ENCODE results near the gene OR13C3. TPM values are rescaled to one million over a fixed set of nuclear protein-coding genes. Genes with fewer than 3 reads are reported as not detected.

OR13C3 gene
- total RNA-seq, 1 donor from 2014 or later = not detected

- no peak for TF ChIP-seq CTCF (IDR thresholded peaks at IDR 0.05)
- Mint-ChIP-seq H3K4me3 (ENCODE audit: unreplicated experiment) (no peak within 1 kb of the TSS), H3K4me1 (ENCODE audit: unreplicated experiment) (no peaks in the 10 kb centered on the region), H3K9me3 (ENCODE audit: unreplicated experiment) (no peaks in the 10 kb centered on the region), H3K27me3 (ENCODE audit: unreplicated experiment) (no peaks in the 10 kb centered on the region), H3K36me3 (ENCODE audit: unreplicated experiment) (no peaks in the 10 kb centered on the region), H3K27ac (ENCODE audit: unreplicated experiment) (no peak within 1 kb of the TSS)
- DNase-seq (ENCODE audit: extremely low spot score, unreplicated experiment) = no peak
These were observed 32.7 kb downstream of the OR13C3 start, which contains the start of gene OR13F1 for GRCh38 chr9:104503963-104504362. TSS of gene OR13F1 (plus strand) at chr9:104504263. CDS start at chr9:104504263, 0 bp downstream.

GRCh38 chr9:104503440-104503839, 33.2 kb downstream of the OR13C3 start:
- H3K27me3 Mint-ChIP-seq (ENCODE audit: unreplicated experiment) = no peaks in the 10 kb centered on the region
- no peaks in the 10 kb centered on the region for H3K4me1 Mint-ChIP-seq (ENCODE audit: unreplicated experiment)
- no peak for DNase-seq (ENCODE audit: extremely low spot score, unreplicated experiment)
- no peak overlapping the region for H3K27ac Mint-ChIP-seq (ENCODE audit: unreplicated experiment)
- H3K4me3 Mint-ChIP-seq (ENCODE audit: unreplicated experiment) = no peak overlapping the region
- TF ChIP-seq CTCF (IDR thresholded peaks at IDR 0.05) = no peak
- H3K9me3 Mint-ChIP-seq (ENCODE audit: unreplicated experiment) = no peaks in the 10 kb centered on the region
- H3K36me3 Mint-ChIP-seq (ENCODE audit: unreplicated experiment) = no peaks in the 10 kb centered on the region

GRCh38 chr9:104494808-104495207, 41.8 kb downstream of the OR13C3 start:
- TF ChIP-seq CTCF (IDR thresholded peaks at IDR 0.05) = peak; percentile 33
- DNase-seq (ENCODE audit: extremely low spot score, unreplicated experiment) = no peak
- no peaks in the 10 kb centered on the region for H3K27me3 Mint-ChIP-seq (ENCODE audit: unreplicated experiment)

More at GRCh38 chr9:104494808-104495207, 41.8 kb downstream of the OR13C3 start:
- H3K27ac Mint-ChIP-seq (ENCODE audit: unreplicated experiment) = no peak overlapping the region
- H3K9me3 Mint-ChIP-seq (ENCODE audit: unreplicated experiment) = no peaks in the 10 kb centered on the region
- H3K4me3 Mint-ChIP-seq (ENCODE audit: unreplicated experiment) = no peak overlapping the region
- H3K36me3 Mint-ChIP-seq (ENCODE audit: unreplicated experiment) = no peaks in the 10 kb centered on the region
- no peaks in the 10 kb centered on the region for H3K4me1 Mint-ChIP-seq (ENCODE audit: unreplicated experiment)

Other genes starting within 250 kb of the OR13C3 start
- gene OR13F1, start 32.6 kb downstream of the OR13C3 start, total RNA-seq = not detected in 2 replicates
- not detected in 2 replicates for gene OR13C4, start 9.6 kb downstream of the OR13C3 start, total RNA-seq
- not detected in 2 replicates for gene OR13C8, start 32.3 kb upstream of the OR13C3 start, total RNA-seq
- gene OR13C5, start 62.6 kb upstream of the OR13C3 start, total RNA-seq = not detected in 2 replicates
- not detected in 2 replicates for gene OR13C2, start 68.8 kb upstream of the OR13C3 start, total RNA-seq
- gene OR13C9, start 81.3 kb upstream of the OR13C3 start, total RNA-seq = not detected in 2 replicates
- gene OR13D1, start 157.7 kb upstream of the OR13C3 start, total RNA-seq = not detected in 2 replicates
- gene NIPSNAP3A, start 210.8 kb upstream of the OR13C3 start, total RNA-seq = 23.7 and 27.4 TPM in 2 replicates
- gene NIPSNAP3B, start 227.3 kb upstream of the OR13C3 start, total RNA-seq = 3.1 TPM in 2 replicates

All from osteocyte (in vitro differentiated cells).